ENCODE measurements around the gene MCOLN1. TPM values are rescaled to one million over a fixed set of nuclear protein-coding genes. Genes with fewer than 3 reads are reported as not detected.

The MCOLN1 gene
- polyA plus RNA-seq, 3 donors = 32.8 to 133 (median 34.3) TPM

DNA sequence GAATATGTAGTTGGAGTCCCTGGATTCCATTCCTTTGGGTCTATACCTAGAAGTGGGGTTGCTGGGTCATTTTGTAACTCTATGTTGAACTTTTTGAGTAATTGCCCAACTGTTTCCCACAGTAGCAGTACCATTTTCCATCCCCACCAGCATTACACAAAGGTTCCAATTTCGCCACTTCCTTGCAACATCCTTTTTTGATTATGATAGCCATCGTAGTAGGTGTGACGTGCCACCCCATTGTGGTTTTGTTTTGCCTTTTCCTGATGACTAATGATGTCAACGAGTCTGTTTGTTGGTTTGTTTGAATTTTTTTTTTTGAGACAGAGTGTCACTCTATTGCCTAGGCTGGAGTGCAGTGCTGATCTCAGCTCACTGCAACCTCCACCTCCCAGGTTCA, 30.3 kb upstream of the MCOLN1 start:
- Mint-ChIP-seq H3K9me3 (peaks cover 0 to 5% (median 0%) of the 10 kb centered on the region in 7 donors), H3K27ac (peak overlapping the region; percentile 95 to 100 (median 99)), H3K27me3 (ENCODE audit: low read depth in 3 of 3) (peaks cover 6 to 8% (median 8%) of the 10 kb centered on the region in 3 donors), H3K36me3 (no peaks in the 10 kb centered on the region), H3K4me1 (peaks cover 54% of the 10 kb centered on the region), H3K4me3 (peak overlapping the region in 1 of 2 donors; percentile 48)
- H3K9ac ChIP-seq (ENCODE audit: insufficient read depth, low read length, poor library complexity, severe bottlenecking) = peak overlapping the region; percentile 53
- TF ChIP-seq, protein P1, sequence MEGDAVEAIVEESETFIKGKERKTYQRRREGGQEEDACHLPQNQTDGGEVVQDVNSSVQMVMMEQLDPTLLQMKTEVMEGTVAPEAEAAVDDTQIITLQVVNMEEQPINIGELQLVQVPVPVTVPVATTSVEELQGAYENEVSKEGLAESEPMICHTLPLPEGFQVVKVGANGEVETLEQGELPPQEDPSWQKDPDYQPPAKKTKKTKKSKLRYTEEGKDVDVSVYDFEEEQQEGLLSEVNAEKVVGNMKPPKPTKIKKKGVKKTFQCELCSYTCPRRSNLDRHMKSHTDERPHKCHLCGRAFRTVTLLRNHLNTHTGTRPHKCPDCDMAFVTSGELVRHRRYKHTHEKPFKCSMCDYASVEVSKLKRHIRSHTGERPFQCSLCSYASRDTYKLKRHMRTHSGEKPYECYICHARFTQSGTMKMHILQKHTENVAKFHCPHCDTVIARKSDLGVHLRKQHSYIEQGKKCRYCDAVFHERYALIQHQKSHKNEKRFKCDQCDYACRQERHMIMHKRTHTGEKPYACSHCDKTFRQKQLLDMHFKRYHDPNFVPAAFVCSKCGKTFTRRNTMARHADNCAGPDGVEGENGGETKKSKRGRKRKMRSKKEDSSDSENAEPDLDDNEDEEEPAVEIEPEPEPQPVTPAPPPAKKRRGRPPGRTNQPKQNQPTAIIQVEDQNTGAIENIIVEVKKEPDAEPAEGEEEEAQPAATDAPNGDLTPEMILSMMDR (IDR thresholded peaks at IDR 0.05) = no peak
- DNase-seq = peak; percentile 97 to 100 (median 99)
- intact Hi-C loops (cut with micrococcal nuclease) = loop anchor here (1.0 to 5.0 kb wide), 3 partner anchors 9 to 50 kb away; no protein-coding TSS in a partner anchor
- no peaks in the 10 kb centered on the region for H3K36me3 ChIP-seq (replicated peaks in 1 of 2; ENCODE audit: control insufficient read depth in 1 of 2, insufficient read depth in 2 of 2, low read length in 2 of 2)
- H3K4me3 ChIP-seq (replicated peaks in 1 of 3; ENCODE audit: low read depth in 2 of 3, low read length in 3 of 3) = peak overlapping the region in 1 of 3 experiments; percentile 21
- H2AFZ ChIP-seq (ENCODE audit: insufficient read depth, low read depth, low read length, poor library complexity, severe bottlenecking) = no peak overlapping the region
- 0% methylated on average over 2 of the region's 4 CpGs for WGBS (ENCODE audit: insufficient coverage)
- peaks cover 46 to 60% of the 10 kb centered on the region in 2 donors for H3K4me1 ChIP-seq (ENCODE audit: control insufficient read depth in 1 of 2, insufficient read depth in 2 of 2, low read length in 2 of 2)
- no peaks in the 10 kb centered on the region for H3K9me3 ChIP-seq (replicated peaks in 1 of 2; ENCODE audit: control insufficient read depth in 1 of 2, insufficient read depth in 1 of 2, low read length in 2 of 2)
- H3K79me2 ChIP-seq (ENCODE audit: insufficient read depth, low read length) = no peaks in the 10 kb centered on the region
- H4K20me1 ChIP-seq (ENCODE audit: insufficient read depth, low read length) = no peaks in the 10 kb centered on the region
- H3K27me3 ChIP-seq (ENCODE audit: control insufficient read depth in 2 of 2, insufficient read depth in 2 of 2, low read length in 2 of 2) = no peaks in the 10 kb centered on the region
- H3K27ac ChIP-seq (ENCODE audit: low read depth in 1 of 2, low read length in 2 of 2) = peak overlapping the region; percentile 83 to 87
- peak overlapping the region; percentile 16 for H3K4me2 ChIP-seq (replicated peaks; ENCODE audit: extremely low read depth, low read length, poor library complexity, severe bottlenecking)

DNA sequence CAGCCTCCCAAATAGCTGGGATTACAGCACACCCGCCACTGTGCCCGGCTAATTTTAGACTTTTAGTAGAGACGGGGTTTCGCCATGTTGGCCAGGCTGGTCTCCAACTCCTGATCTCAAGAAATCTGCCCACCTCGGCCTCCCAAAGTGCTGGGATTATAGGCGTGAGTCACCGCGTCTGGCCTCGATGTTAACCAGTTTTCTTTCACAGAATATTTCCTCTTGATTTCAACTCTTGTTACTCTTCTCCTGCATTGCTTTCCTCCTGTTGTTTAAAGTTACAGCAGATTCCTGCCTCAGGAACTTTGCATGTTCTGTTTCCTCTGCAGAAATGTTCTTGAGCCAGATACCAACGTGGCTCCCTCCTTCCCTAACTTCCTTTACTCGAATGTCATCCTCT, 29.9 kb upstream of the MCOLN1 start:
- peaks cover 47 to 60% of the 10 kb centered on the region in 2 donors for H3K4me1 ChIP-seq (ENCODE audit: control insufficient read depth in 1 of 2, insufficient read depth in 2 of 2, low read length in 2 of 2)
- H3K36me3 ChIP-seq (replicated peaks in 1 of 2; ENCODE audit: control insufficient read depth in 1 of 2, insufficient read depth in 2 of 2, low read length in 2 of 2) = no peaks in the 10 kb centered on the region
- no peaks in the 10 kb centered on the region for H4K20me1 ChIP-seq (ENCODE audit: insufficient read depth, low read length)
- H3K4me3 ChIP-seq (replicated peaks in 1 of 3; ENCODE audit: low read depth in 2 of 3, low read length in 3 of 3) = peak overlapping the region in 1 of 3 experiments; percentile 1
- no peak overlapping the region for H2AFZ ChIP-seq (ENCODE audit: insufficient read depth, low read depth, low read length, poor library complexity, severe bottlenecking)
- intact Hi-C loops (cut with micrococcal nuclease) = loop anchor here (1.0 to 5.0 kb wide), 3 partner anchors 9 to 50 kb away; no protein-coding TSS in a partner anchor
- Mint-ChIP-seq H3K4me1 (peaks cover 55% of the 10 kb centered on the region), H3K27me3 (ENCODE audit: low read depth in 3 of 3) (peaks cover 6 to 8% (median 7%) of the 10 kb centered on the region in 3 donors), H3K27ac (peak overlapping the region; percentile 95 to 99 (median 98)), H3K4me3 (peak overlapping the region; percentile 36 to 61), H3K36me3 (no peaks in the 10 kb centered on the region), H3K9me3 (peaks cover 0 to 5% (median 0%) of the 10 kb centered on the region in 7 donors)
- WGBS (ENCODE audit: insufficient coverage) = 18% methylated on average over 11 of the region's 11 CpGs
- H3K27ac ChIP-seq (ENCODE audit: low read depth in 1 of 2, low read length in 2 of 2) = peak overlapping the region; percentile 83 to 87
- no peaks in the 10 kb centered on the region for H3K79me2 ChIP-seq (ENCODE audit: insufficient read depth, low read length)
- H3K4me2 ChIP-seq (replicated peaks; ENCODE audit: extremely low read depth, low read length, poor library complexity, severe bottlenecking) = peak overlapping the region; percentile 44
- no peaks in the 10 kb centered on the region for H3K9me3 ChIP-seq (replicated peaks in 1 of 2; ENCODE audit: control insufficient read depth in 1 of 2, insufficient read depth in 1 of 2, low read length in 2 of 2)
- DNase-seq = peak in 1 of 3 donors; percentile 72
- TF ChIP-seq, protein P1 (IDR thresholded peaks at IDR 0.05) = no peak
- H3K9ac ChIP-seq (ENCODE audit: insufficient read depth, low read length, poor library complexity, severe bottlenecking) = peak overlapping the region; percentile 53
- H3K27me3 ChIP-seq (ENCODE audit: control insufficient read depth in 2 of 2, insufficient read depth in 2 of 2, low read length in 2 of 2) = no peaks in the 10 kb centered on the region

All from CD14-positive monocyte (primary cell).